H1 (cell line): ENCODE results near the gene PHRF1. TPM values are rescaled to one million over a fixed set of nuclear protein-coding genes. Genes with fewer than 3 reads are reported as not detected.
A peak's percentile ranks its signal among the peaks of the same experiment; 100 is the strongest.

ENCODE experiments used
- CTCF ChIA-PET: fragments of 300-600 bp; sonication (Branson Sonifier 250); formaldehyde crosslinking; loops from one replicate; lab custom pipeline; 2021; ENCODE audit not compliant: partially characterized antibody; lab: Charles Lee
- POLR2A ChIA-PET: fragments of 300-600 bp; sonication (Branson Sonifier 250); formaldehyde crosslinking; loops from one replicate; lab custom pipeline; 2021; ENCODE audit warnings: inconsistent platforms; ENCODE audit not compliant: partially characterized antibody; lab: Charles Lee
- DNase-seq, 2 experiments: peaks; one replicate each; pipeline versions ENCODE4 v3.0.0 to v3.0.0-alpha.2; 2010 to 2022; ENCODE audit warnings: low spot score in 2 of 2, low read depth in 1 of 2, mixed read lengths in 1 of 2
- FAIRE-seq: peaks from 2 replicates; lab custom pipeline; 2011; peaks lifted over from hg19 to GRCh38; lab: Jason Lieb, UNC
- H2AFZ ChIP-seq: 2 replicates; pipeline ENCODE4 v1.8.1; 2012; ENCODE audit warnings: low read length, inconsistent platforms
- H2AK5ac ChIP-seq: 2 replicates; pipeline ENCODE4 v1.6.1; 2013; ENCODE audit warnings: low read depth, low read length
- H2BK120ac ChIP-seq: replicated peaks from 2 replicates; pipeline ENCODE3; 2013; ENCODE audit warnings: low read depth, low read length, inconsistent platforms
- H2BK12ac ChIP-seq: 2 replicates; pipeline ENCODE4 v1.6.1; 2013; ENCODE audit warnings: low read depth, low read length
- H2BK15ac ChIP-seq: 2 replicates; pipeline ENCODE4 v1.6.1; 2013; ENCODE audit warnings: low read length
- H2BK20ac ChIP-seq: 2 replicates; pipeline ENCODE4 v1.6.1; 2013; ENCODE audit warnings: low read length
- H2BK5ac ChIP-seq: 2 replicates; pipeline ENCODE4 v1.6.1; 2013; ENCODE audit warnings: low read depth, low read length
- H3K14ac ChIP-seq: 2 replicates; pipeline ENCODE4 v1.6.1; 2013; ENCODE audit warnings: inconsistent platforms; ENCODE audit not compliant: insufficient read length
- H3K18ac ChIP-seq: 2 replicates; pipeline ENCODE4 v1.6.1; 2013; ENCODE audit warnings: low read length; ENCODE audit errors: extremely low read depth
- H3K23ac ChIP-seq: 2 replicates; pipeline ENCODE4 v1.6.1; 2013; ENCODE audit warnings: inconsistent platforms; ENCODE audit not compliant: insufficient read length
- H3K23me2 ChIP-seq: 2 replicates; pipeline ENCODE4 v1.6.1; 2013; ENCODE audit warnings: low read depth, low read length
- H3K27ac ChIP-seq: 2 replicates; pipeline ENCODE4 v1.6.1; 2011; ENCODE audit warnings: low read depth, low read length, inconsistent platforms
- H3K27me3 ChIP-seq, 4 experiments: replicated peaks in 1 of 4; 1 replicate in 1 of 4; 2 replicates in 3 of 4; pipeline versions ENCODE4 v1.6.1 to v1.8.1; 2011 to 2013; ENCODE audit warnings: low read length in 3 of 4, mild to moderate bottlenecking in 3 of 4, inconsistent platforms in 2 of 4, mixed read lengths in 2 of 4, moderate library complexity in 1 of 4; ENCODE audit not compliant: control insufficient read depth in 3 of 4, insufficient read depth in 3 of 4; ENCODE audit errors: extremely low read depth in 1 of 4
- H3K36me3 ChIP-seq, 4 experiments: 2 replicates each; pipeline versions ENCODE4 v1.6.1 to v1.8.1; 2011 to 2013; ENCODE audit warnings: mild to moderate bottlenecking in 4 of 4, low read length in 3 of 4, moderate library complexity in 2 of 4, control low read depth in 1 of 4, inconsistent platforms in 1 of 4; ENCODE audit not compliant: insufficient read depth in 4 of 4, control insufficient read depth in 2 of 4
- H3K4ac ChIP-seq: replicated peaks from 2 replicates; pipeline ENCODE3; 2013; ENCODE audit warnings: low read length, low read depth, mixed read lengths, inconsistent platforms; ENCODE audit not compliant: insufficient read length
- H3K4me1 ChIP-seq, 4 experiments: replicated peaks in 1 of 4; 1 replicate in 1 of 4; 2 replicates in 3 of 4; pipeline versions ENCODE4 v1.6.1 to v1.8.1; 2011 to 2013; ENCODE audit warnings: low read length in 3 of 4, inconsistent platforms in 2 of 4, mixed read lengths in 1 of 4; ENCODE audit not compliant: insufficient read depth in 4 of 4, control insufficient read depth in 3 of 4
- H3K4me2 ChIP-seq, 2 experiments: 2 replicates each; pipeline versions ENCODE4 v1.6.1 to v1.8.1; 2011 to 2013; ENCODE audit warnings: low read depth in 2 of 2, low read length in 2 of 2, control low read depth in 1 of 2, inconsistent platforms in 1 of 2, mild to moderate bottlenecking in 1 of 2; ENCODE audit not compliant: insufficient read depth in 1 of 2
- H3K4me3 ChIP-seq, 4 experiments: fragments of 200-600, 300-600 bp in 1 of 4; sonication (generic), shearing (Covaris generic), sonication (Bioruptor Twin) in 1 of 4; 2 replicates each; pipeline versions ENCODE4 v1.5.1 to v1.8.1; 2011 to 2016; ENCODE audit warnings: low read length in 4 of 4, low read depth in 3 of 4, control low read depth in 2 of 4, inconsistent platforms in 2 of 4, mild to moderate bottlenecking in 2 of 4, mixed read lengths in 1 of 4, moderate library complexity in 1 of 4; ENCODE audit not compliant: insufficient read depth in 2 of 4; ENCODE audit errors: extremely low read depth in 1 of 4
- H3K56ac ChIP-seq: replicated peaks from 2 replicates; pipeline ENCODE3; 2013; ENCODE audit warnings: low read depth, mild to moderate bottlenecking, mixed read lengths, low read length, inconsistent platforms; ENCODE audit not compliant: insufficient read length
- H3K79me1 ChIP-seq: 2 replicates; pipeline ENCODE4 v1.6.1; 2013; ENCODE audit warnings: low read depth, low read length, control low read depth
- H3K79me2 ChIP-seq, 2 experiments: 2 replicates each; pipeline versions ENCODE4 v1.6.1 to v1.8.1; 2012 to 2013; ENCODE audit warnings: low read length in 2 of 2, mild to moderate bottlenecking in 2 of 2, inconsistent platforms in 1 of 2; ENCODE audit not compliant: insufficient read depth in 2 of 2, control insufficient read depth in 1 of 2
- H3K9ac ChIP-seq, 4 experiments: replicated peaks in 1 of 4; 1 replicate in 1 of 4; 2 replicates in 3 of 4; pipeline versions ENCODE4 v1.6.1 to v1.8.1; 2011 to 2013; ENCODE audit warnings: low read depth in 3 of 4, low read length in 3 of 4, control low read depth in 2 of 4, mild to moderate bottlenecking in 2 of 4, moderate library complexity in 2 of 4, inconsistent platforms in 1 of 4; ENCODE audit errors: extremely low read depth in 1 of 4
- H3K9me3 ChIP-seq, 2 experiments: 2 replicates each; pipeline versions ENCODE4 v1.6.1 to v1.8.1; 2012 to 2013; ENCODE audit warnings: mild to moderate bottlenecking in 2 of 2, moderate library complexity in 2 of 2, control low read depth in 1 of 2, inconsistent platforms in 1 of 2, low read depth in 1 of 2, low read length in 1 of 2, mixed read lengths in 1 of 2; ENCODE audit not compliant: insufficient read depth in 2 of 2
- H4K20me1 ChIP-seq, 2 experiments: replicated peaks in 1 of 2; 2 replicates each; pipeline versions ENCODE3 to v1.8.1; 2011 to 2013; ENCODE audit warnings: inconsistent platforms in 2 of 2, low read length in 2 of 2, mild to moderate bottlenecking in 1 of 2; ENCODE audit not compliant: insufficient read depth in 2 of 2, control insufficient read depth in 1 of 2
- H4K5ac ChIP-seq: 2 replicates; pipeline ENCODE4 v1.6.1; 2013; ENCODE audit warnings: low read length, low read depth, mixed read lengths, inconsistent platforms; ENCODE audit not compliant: insufficient read length
- H4K8ac ChIP-seq: 2 replicates; pipeline ENCODE4 v1.8.0; 2013; ENCODE audit warnings: mild to moderate bottlenecking, moderate library complexity, low read length, inconsistent platforms; ENCODE audit not compliant: insufficient read depth; ENCODE audit errors: extremely low read depth
- H4K91ac ChIP-seq: replicated peaks from 2 replicates; pipeline ENCODE3; 2013; ENCODE audit warnings: low read length, mixed read lengths, inconsistent platforms; ENCODE audit not compliant: insufficient read length
- CHD1 ChIP-seq: IDR thresholded peaks from 2 replicates; pipeline ENCODE4 v1.6.1; 2012; ENCODE audit warnings: low read depth, low read length, improper control_type of control experiment
- EGR1 ChIP-seq: IDR thresholded peaks from 2 replicates; pipeline ENCODE4 v1.6.1; 2011; ENCODE audit warnings: low read depth, low read length, borderline replicate concordance
- HDAC2 ChIP-seq, 2 experiments: fragments of 300-600 bp in 1 of 2; sonication (generic) in 1 of 2; IDR thresholded peaks; 2 replicates each; pipeline ENCODE4 v1.6.1; 2011 to 2012; ENCODE audit warnings: low read depth in 2 of 2, low read length in 2 of 2, mild to moderate bottlenecking in 2 of 2, moderate library complexity in 2 of 2, borderline replicate concordance in 1 of 2, inconsistent platforms in 1 of 2
- KDM1A ChIP-seq: fragments of 200-600, 300-600 bp; sonication (generic); IDR thresholded peaks from 2 replicates; pipeline ENCODE4 v1.7.1; 2016; ENCODE audit warnings: mild to moderate bottlenecking, low read length, borderline replicate concordance
- KDM4A ChIP-seq: IDR thresholded peaks from one replicate; pipeline ENCODE4 v1.7.1; 2012; ENCODE audit warnings: low read depth, mild to moderate bottlenecking, moderate library complexity, low read length, inconsistent platforms; ENCODE audit not compliant: severe bottlenecking
- KDM5A ChIP-seq: fragments of 200-600 bp; IDR thresholded peaks from 2 replicates; pipeline ENCODE4 v1.7.1; 2012; ENCODE audit warnings: mild to moderate bottlenecking, low read length, inconsistent platforms, mixed read lengths
- MAX ChIP-seq: IDR thresholded peaks from 2 replicates; pipeline ENCODE4 v1.6.1; 2012; ENCODE audit warnings: inconsistent platforms
- RFX5 ChIP-seq: IDR thresholded peaks from 2 replicates; pipeline ENCODE4 v1.6.1; 2011; ENCODE audit warnings: low read depth, low read length, improper control_type of control experiment, borderline replicate concordance
- SIX5 ChIP-seq: IDR thresholded peaks from 2 replicates; pipeline ENCODE4 v1.6.1; 2011; ENCODE audit warnings: mild to moderate bottlenecking, low read depth, low read length
- SUZ12 ChIP-seq: fragments of 200-600 bp; sonication (generic); IDR thresholded peaks from 2 replicates; pipeline ENCODE4 v1.6.1; 2012; ENCODE audit warnings: mild to moderate bottlenecking, inconsistent platforms, low read length, moderate library complexity, mixed read lengths
- TBP ChIP-seq: IDR thresholded peaks from 2 replicates; pipeline ENCODE4 v1.6.1; 2011; ENCODE audit warnings: low read depth, low read length, improper control_type of control experiment
- TCF12 ChIP-seq: IDR thresholded peaks from 2 replicates; pipeline ENCODE4 v1.6.1; 2011; ENCODE audit warnings: low read depth, mild to moderate bottlenecking, low read length
- whole genome bisulfite sequencing, 2 experiments: shearing (Covaris generic) in 1 of 2; methylation state at CpG; one replicate each; pipeline versions ENCODE4 v1.1.6 to v1.1.7; 2013 to 2015; ENCODE audit warnings: low lambda C conversion rate in 2 of 2, mixed read lengths in 2 of 2, inconsistent platforms in 1 of 2, low coverage in 1 of 2, missing lambda C conversion rate in 1 of 2; ENCODE audit not compliant: insufficient replicate concordance in 2 of 2, insufficient coverage in 1 of 2, insufficient read length in 1 of 2; ENCODE audit errors: extremely low coverage in 1 of 2, missing lambda C conversion rate in 1 of 2; 5-methylcytosine and 5-hydroxymethylcytosine counted together
- polyA plus RNA-seq, 7 experiments: library from polyadenylated mRNA; depleted of rRNA in 3 of 7; stranded (reverse) in 5 of 7; unstranded in 2 of 7; fragments of >200 nt in 5 of 7; fragments of 200-250 nt in 2 of 7; gene quantifications; 1 replicate in 5 of 7; 2 replicates in 1 of 7; 4 replicates in 1 of 7; pipeline versions ENCODE4 v1.2.1 to v1.2.3, GENCODE V29; 2011 to 2013; ENCODE audit warnings: missing spikeins in 2 of 7, mixed read lengths in 2 of 7
- total RNA-seq: library from RNA; stranded (reverse); fragmentation: NEBNext Ultra II Directional; extraction: Animal tissue kit (Norgen Biotek cat#: 25700); gene quantifications from 2 replicates; pipeline ENCODE4 v1.2.1, GENCODE V29; 2021
- TF ChIP-seq, protein P1 (sequence below): IDR thresholded peaks from 2 replicates; pipeline ENCODE4 v1.6.1; 2012; ENCODE audit warnings: inconsistent platforms

PHRF1 gene
- total and polyA plus RNA-seq, 2 of the 8 experiments (the other 6 are each of a cell fraction or from before 2014, with no cell fraction given) = 13.4 to 37.3 TPM

DNA sequence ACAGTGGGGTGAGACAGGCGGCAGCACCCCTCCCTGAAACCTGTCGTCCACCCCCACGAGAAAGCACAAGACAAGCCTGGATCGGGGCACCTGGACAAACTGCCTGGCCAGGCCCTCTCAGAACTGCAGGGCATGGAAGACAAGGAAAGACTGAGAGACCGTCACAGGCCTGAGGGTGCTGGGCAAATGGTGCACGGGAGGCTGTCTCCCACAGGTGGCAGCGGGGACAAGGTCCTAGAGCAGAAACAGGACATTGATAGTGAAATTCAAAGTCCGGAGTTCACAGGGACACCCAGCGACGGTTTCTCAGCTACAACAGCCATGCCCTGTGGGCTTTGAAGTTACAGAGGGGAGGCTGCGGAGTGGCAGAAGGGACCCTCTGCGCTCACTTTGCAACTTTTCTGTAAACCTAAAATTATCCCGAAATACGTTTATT lies 81.4 kb downstream of the PHRF1 start:
- no peak overlapping the region for H3K27ac ChIP-seq
- peak overlapping the region; percentile 21; the same call in 1 of the 2 replicates for H4K8ac ChIP-seq
- FAIRE-seq (no peak), DNase-seq (no peak)
- H3K9me3 ChIP-seq = no peaks in the 10 kb centered on the region
- no peak overlapping the region for H2BK15ac ChIP-seq
- CTCF ChIA-PET = interaction anchor here (1.3 to 2.0 kb wide), 5 partner anchors 16 to 108 kb away, joined by 3 to 6 read pairs (median 3); no protein-coding TSS in a partner anchor
- POLR2A ChIA-PET = interaction anchor here (1.4 to 4.0 kb wide), 2 partner anchors 11 to 34 kb away, joined by 3 to 19 read pairs; no protein-coding TSS in a partner anchor
- H2BK12ac ChIP-seq = no peak overlapping the region
- H4K5ac ChIP-seq = no peak overlapping the region
- no peak overlapping the region for H2AK5ac ChIP-seq
- H3K23ac ChIP-seq = no peak overlapping the region
- H3K27me3 ChIP-seq = no peaks in the 10 kb centered on the region
- no peaks in the 10 kb centered on the region for H3K79me2 ChIP-seq
- H2BK120ac ChIP-seq = no peak overlapping the region
- H3K4me3 ChIP-seq = no peak overlapping the region
- H3K23me2 ChIP-seq = no peaks in the 10 kb centered on the region
- no peak overlapping the region for H3K56ac ChIP-seq
- no peak overlapping the region for H3K14ac ChIP-seq
- H2BK5ac ChIP-seq = no peak overlapping the region
- H3K9ac ChIP-seq = no peak overlapping the region
- no peak overlapping the region for H2BK20ac ChIP-seq
- no peak overlapping the region for H3K4me2 ChIP-seq
- 83 to 100% methylated on average over 2 to 14 of the region's 14 CpGs for WGBS, 2 experiments
- no peaks in the 10 kb centered on the region for H3K4me1 ChIP-seq
- H4K20me1 ChIP-seq = peaks cover 2% of the 10 kb centered on the region in 2 experiments
- no peak overlapping the region for H3K18ac ChIP-seq
- H3K79me1 ChIP-seq = no peaks in the 10 kb centered on the region
- no peak overlapping the region for H3K4ac ChIP-seq
- H4K91ac ChIP-seq = no peak overlapping the region
- no peak overlapping the region for H2AFZ ChIP-seq
- H3K36me3 ChIP-seq = peaks cover 2 to 13% (median 5%) of the 10 kb centered on the region in 4 experiments; a peak in 7 of 8 replicates
- no peak for TF ChIP-seq HDAC2 (IDR thresholded peaks at IDR 0.05; ENCODE audit: borderline replicate concordance in 1 of 2, low read depth in 2 of 2, low read length in 2 of 2)
- TF ChIP-seq, protein P1, sequence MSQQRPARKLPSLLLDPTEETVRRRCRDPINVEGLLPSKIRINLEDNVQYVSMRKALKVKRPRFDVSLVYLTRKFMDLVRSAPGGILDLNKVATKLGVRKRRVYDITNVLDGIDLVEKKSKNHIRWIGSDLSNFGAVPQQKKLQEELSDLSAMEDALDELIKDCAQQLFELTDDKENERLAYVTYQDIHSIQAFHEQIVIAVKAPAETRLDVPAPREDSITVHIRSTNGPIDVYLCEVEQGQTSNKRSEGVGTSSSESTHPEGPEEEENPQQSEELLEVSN = no peak
- TF ChIP-seq TBP = no peak
- TF ChIP-seq EGR1 = no peak
- no peak for TF ChIP-seq TCF12
- TF ChIP-seq SUZ12 = no peak
- TF ChIP-seq KDM5A = no peak
- TF ChIP-seq MAX = no peak
- no peak for TF ChIP-seq KDM1A
- no peak for TF ChIP-seq RFX5
- no peak for TF ChIP-seq SIX5
- no peak for TF ChIP-seq KDM4A
- TF ChIP-seq CHD1 = no peak
